WERI-Rb-1 (cell line): Measurements from ENCODE around the gene CADM1.

Experiments
- DNase-seq: peaks from one replicate; pipeline ENCODE4 v3.0.0-alpha.2; 2020
- H3K27ac ChIP-seq: fragments of 250-450 bp; sonication (Bioruptor Pico); 2 replicates; pipeline ENCODE4 v1.5.1; 2020; ENCODE audit warnings: mild to moderate bottlenecking, moderate library complexity
- H3K27me3 ChIP-seq: fragments of 250-450 bp; sonication (Bioruptor Pico); 2 replicates; pipeline ENCODE4 v1.5.1; 2021; ENCODE audit warnings: mild to moderate bottlenecking, low read depth, moderate library complexity; ENCODE audit not compliant: insufficient read depth, severe bottlenecking
- H3K36me3 ChIP-seq: fragments of 250-450 bp; sonication (Bioruptor Pico); 2 replicates; pipeline ENCODE4 v1.5.1; 2020; ENCODE audit warnings: mild to moderate bottlenecking, moderate library complexity
- H3K4me3 ChIP-seq: 2 replicates; pipeline ENCODE4 v1.5.1; 2011; ENCODE audit warnings: low read depth, mild to moderate bottlenecking, control low read depth, low read length
- H3K9me3 ChIP-seq: fragments of 250-450 bp; sonication (Bioruptor Pico); 2 replicates; pipeline ENCODE4 v1.5.1; 2021; ENCODE audit warnings: mild to moderate bottlenecking, moderate library complexity; ENCODE audit not compliant: severe bottlenecking
- CTCF ChIP-seq: IDR thresholded peaks from 2 replicates; pipeline ENCODE4 v1.5.1; 2011; ENCODE audit warnings: low read depth, mild to moderate bottlenecking, control low read depth, inconsistent platforms, low read length

The CADM1 gene

GRCh38 chr11:115365907-115366306 is 138.3 kb downstream of the CADM1 start:
- no peak for DNase-seq
- Histone ChIP-seq H3K36me3 (no peaks in the 10 kb centered on the region), H3K27me3 (no peaks in the 10 kb centered on the region), H3K27ac (no peak overlapping the region), H3K4me3 (no peak overlapping the region), H3K9me3 (no peaks in the 10 kb centered on the region)
- no peak for TF ChIP-seq CTCF

GRCh38 chr11:115364896-115365295 is 139.3 kb downstream of the CADM1 start:
- Histone ChIP-seq H3K9me3 (no peaks in the 10 kb centered on the region), H3K4me3 (no peak overlapping the region), H3K27me3 (no peaks in the 10 kb centered on the region), H3K27ac (no peak overlapping the region), H3K36me3 (no peaks in the 10 kb centered on the region)
- no peak for DNase-seq
- TF ChIP-seq CTCF, result no peak

- no peak for DNase-seq
- no peaks in the 10 kb centered on the region for H3K36me3 ChIP-seq
- H3K27ac ChIP-seq, result no peak overlapping the region
- H3K27me3 ChIP-seq, result no peaks in the 10 kb centered on the region
- no peak overlapping the region for H3K4me3 ChIP-seq
- H3K9me3 ChIP-seq, result no peaks in the 10 kb centered on the region
- TF ChIP-seq CTCF, result no peak
Measured at GRCh38 chr11:115363921-115364320, 140.3 kb downstream of the CADM1 start.

- Histone ChIP-seq H3K27ac (no peak overlapping the region), H3K27me3 (no peaks in the 10 kb centered on the region)
Measured at GRCh38 chr11:115363426-115363825, 140.8 kb downstream of the CADM1 start.

GRCh38 chr11:115362997-115363396 is 141.2 kb downstream of the CADM1 start:
- Histone ChIP-seq H3K36me3 (no peaks in the 10 kb centered on the region), H3K4me3 (no peak overlapping the region), H3K27ac (no peak overlapping the region), H3K9me3 (no peaks in the 10 kb centered on the region), H3K27me3 (no peaks in the 10 kb centered on the region)
- DNase-seq, result no peak
- no peak for TF ChIP-seq CTCF

More at GRCh38 chr11:115363426-115363825, 140.8 kb downstream of the CADM1 start:
- no peak overlapping the region for H3K4me3 ChIP-seq
- TF ChIP-seq CTCF, result no peak
- no peak for DNase-seq
- H3K9me3 ChIP-seq, result no peaks in the 10 kb centered on the region
- no peaks in the 10 kb centered on the region for H3K36me3 ChIP-seq

GRCh38 chr11:115361025-115361424 is 143.2 kb downstream of the CADM1 start:
- Histone ChIP-seq H3K27ac (no peak overlapping the region), H3K9me3 (no peaks in the 10 kb centered on the region), H3K4me3 (no peak overlapping the region), H3K27me3 (no peaks in the 10 kb centered on the region), H3K36me3 (no peaks in the 10 kb centered on the region)
- no peak for DNase-seq
- no peak for TF ChIP-seq CTCF
